GM12875 (cell line): Measurements from ENCODE around the gene YLPM1.
"Not testable (repeated sequence)": the region's sequence is repeated elsewhere in the genome, so short reads cannot be mapped to it uniquely, and the experiment has no call there.

Source experiments
- H3K4me3 ChIP-seq: one replicate; pipeline ENCODE4 v1.5.1; 2011; ENCODE audit warnings: low read depth, low read length, control low read depth
- CTCF ChIP-seq: IDR thresholded peaks from 2 replicates; pipeline ENCODE4 v1.5.1; 2011; ENCODE audit warnings: low read depth, mild to moderate bottlenecking, control low read depth, inconsistent platforms, low read length, moderate library complexity, borderline replicate concordance; ENCODE audit not compliant: insufficient read depth

Gene YLPM1

GRCh38 chr14:74735125-74735524 is 28.0 kb upstream of the YLPM1 start:
- no peak for TF ChIP-seq CTCF
- H3K4me3 ChIP-seq = no peak overlapping the region

DNA sequence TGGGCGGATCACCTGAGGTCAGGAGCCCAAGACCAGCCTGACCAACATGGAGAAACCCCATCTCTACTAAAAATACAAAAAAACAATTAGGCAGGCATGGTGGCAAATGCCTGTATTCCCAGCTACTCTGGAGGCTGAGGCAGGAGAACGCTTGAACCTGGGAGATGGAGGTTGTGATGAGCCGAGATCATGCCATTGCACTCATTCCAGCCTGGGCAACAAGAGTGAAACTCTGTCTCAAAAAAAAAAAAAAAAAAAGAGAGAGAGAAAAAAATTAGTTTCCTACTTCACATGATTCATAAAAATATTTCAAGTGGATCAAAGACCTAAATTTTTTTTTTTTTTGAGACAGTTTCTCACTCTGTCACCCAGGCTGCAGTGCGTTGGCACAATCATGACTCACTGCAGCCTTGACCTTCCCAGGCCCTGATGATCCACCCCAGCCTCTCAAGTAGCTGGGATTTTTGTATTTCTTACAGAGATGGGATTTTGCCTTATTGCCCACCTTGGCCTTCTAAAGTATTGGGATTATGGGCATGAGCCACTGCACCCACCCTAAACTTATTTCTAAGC is 25.3 kb upstream of the YLPM1 start:
- no peak overlapping the region for H3K4me3 ChIP-seq
- no peak for TF ChIP-seq CTCF

- no peak overlapping the region for H3K4me3 ChIP-seq
- no peak for TF ChIP-seq CTCF
Measured at GRCh38 chr14:74739293-74740030, 23.7 kb upstream of the YLPM1 start.

DNA sequence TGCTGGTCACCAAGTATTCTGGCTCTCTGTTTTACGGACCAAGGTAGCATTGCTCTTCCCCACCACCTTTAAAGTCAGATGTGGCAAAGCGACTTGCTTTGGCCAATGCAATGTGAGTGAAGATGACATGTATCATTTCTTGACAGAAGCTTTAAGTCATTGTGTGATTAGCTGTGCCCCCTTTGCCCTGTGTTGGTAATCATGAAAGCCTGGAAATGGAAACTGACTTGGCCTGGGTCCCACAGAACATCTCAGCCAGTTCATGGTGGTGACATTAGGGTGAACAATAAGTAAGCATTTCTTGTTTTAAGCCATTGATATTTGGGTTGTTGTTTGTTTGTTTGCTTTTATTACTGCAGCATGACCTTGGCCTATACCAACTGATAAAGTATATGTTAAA is 15.9 kb upstream of the YLPM1 start:
- H3K4me3 ChIP-seq = no peak overlapping the region
- no peak for TF ChIP-seq CTCF

- TF ChIP-seq CTCF = no peak
Measured at GRCh38 chr14:74754157-74754556, 9.0 kb upstream of the YLPM1 start.

DNA sequence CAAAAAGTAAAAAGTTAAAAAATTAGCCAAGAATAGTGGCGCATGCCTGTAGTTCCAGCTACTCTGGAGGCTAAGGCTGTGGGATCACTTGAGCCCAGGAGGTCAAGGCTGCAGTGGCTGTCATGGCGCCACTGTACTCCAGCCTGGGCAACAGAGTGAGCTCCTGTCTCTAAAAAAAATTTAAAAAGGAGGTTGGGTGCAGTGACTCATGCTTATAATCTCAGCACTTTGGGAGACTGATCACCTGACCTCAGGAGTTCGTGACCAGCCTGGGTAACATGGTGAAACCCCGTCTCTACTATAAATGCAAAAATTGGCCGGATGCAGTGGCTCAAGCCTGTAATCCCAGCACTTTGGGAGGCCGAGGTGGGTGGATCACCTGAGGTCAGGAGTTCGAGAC is 8.2 kb upstream of the YLPM1 start:
- H3K4me3 ChIP-seq = no peak overlapping the region
- TF ChIP-seq CTCF = no peak

More at GRCh38 chr14:74754157-74754556, 9.0 kb upstream of the YLPM1 start:
- no peak overlapping the region for H3K4me3 ChIP-seq

DNA sequence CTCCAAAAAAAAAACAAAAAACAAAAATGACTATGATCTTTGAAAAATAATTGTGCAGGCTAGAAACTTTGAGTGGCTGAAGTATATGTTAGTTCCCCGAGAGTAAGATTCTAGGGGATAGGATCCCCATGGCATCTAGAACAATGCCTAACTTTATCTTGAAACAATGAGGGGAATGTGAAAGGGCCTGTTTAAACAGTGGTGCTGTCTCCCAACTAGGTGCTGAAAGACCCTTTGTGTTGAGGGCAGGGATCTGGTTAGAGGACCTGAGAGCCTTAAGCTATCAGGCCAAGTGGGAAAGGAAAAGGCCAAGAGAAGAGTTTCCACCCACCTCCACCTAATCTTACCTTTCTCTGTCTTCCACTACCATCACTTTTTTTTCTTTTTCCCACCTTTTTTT is 6.8 kb upstream of the YLPM1 start:
- no peak overlapping the region for H3K4me3 ChIP-seq
- no peak for TF ChIP-seq CTCF

DNA sequence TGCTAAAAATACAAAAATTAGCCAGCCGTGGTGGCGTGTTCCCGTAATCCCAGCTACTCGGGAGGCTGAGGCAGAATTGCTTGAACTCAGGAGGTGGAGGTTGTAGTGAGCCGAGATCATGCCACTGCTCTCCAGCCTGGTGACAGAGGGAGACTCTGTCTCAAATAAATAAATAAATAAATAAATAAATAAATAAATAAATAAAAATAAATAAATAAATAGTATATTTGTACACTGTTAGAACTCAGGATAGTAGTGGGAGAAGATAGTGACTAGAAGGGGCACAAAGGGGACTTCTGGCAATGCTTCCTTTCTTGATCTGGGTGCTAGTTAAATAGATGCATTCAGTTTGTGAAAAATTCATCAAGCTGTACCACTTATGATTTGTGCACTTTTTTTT is 4.6 kb upstream of the YLPM1 start:
- not testable (repeated sequence) for H3K4me3 ChIP-seq
